ENCODE data around the gene SLC35B1. TPM values are rescaled to one million over a fixed set of nuclear protein-coding genes. Genes with fewer than 3 reads are reported as not detected.

The SLC35B1 gene
- total and polyA plus RNA-seq, 2 donors (not counting 1 experiment from before 2014, with no cell fraction given): 32.3 to 47.2 TPM

GRCh38 chr17:49757151-49757777, 49.5 kb upstream of the SLC35B1 start:
- CTCF ChIA-PET: interaction anchor here (2.1 kb wide), 1 partner anchor 10 kb away, joined by 8 read pairs; no protein-coding TSS in a partner anchor
- POLR2A ChIA-PET: no interaction called here
- WGBS (ENCODE audit: insufficient coverage): 95% methylated on average over 3 of the region's 6 CpGs

More at GRCh38 chr17:49757151-49757777, 49.5 kb upstream of the SLC35B1 start:
- TF ChIP-seq CTCF (IDR thresholded peaks at IDR 0.05) (no peak), EZH2 (IDR thresholded peaks at IDR 0.05; ENCODE audit: borderline replicate concordance, insufficient read depth, low read depth, low read length, poor library complexity, severe bottlenecking) (no peak)
- Histone ChIP-seq H3K4me3 (ENCODE audit: control extremely low read depth in 1 of 5, extremely low read depth in 1 of 5, insufficient read depth in 1 of 5, low read depth in 2 of 5, low read length in 4 of 5) (no peak overlapping the region), H2AFZ (ENCODE audit: insufficient read depth, low read depth, low read length, poor library complexity, severe bottlenecking) (no peak overlapping the region), H3K27me3 (replicated peaks in 1 of 4; ENCODE audit: control extremely low read depth in 1 of 4, control insufficient read depth in 3 of 4, insufficient read depth in 4 of 4, low read length in 3 of 4) (no peaks in the 10 kb centered on the region), H4K20me1 (ENCODE audit: control insufficient read depth, insufficient read depth, low read length, poor library complexity, severe bottlenecking) (peaks cover 65% of the 10 kb centered on the region), H3K79me2 (ENCODE audit: control insufficient read depth, insufficient read depth, low read length) (peaks cover 97% of the 10 kb centered on the region), H3K36me3 (replicated peaks in 1 of 2; ENCODE audit: control extremely low read depth in 1 of 2, control insufficient read depth in 1 of 2, extremely low read depth in 1 of 2, insufficient read depth in 2 of 2, low read length in 1 of 2) (peaks cover 7 to 39% of the 10 kb centered on the region in 2 experiments), H3K9me3 (ENCODE audit: control extremely low read depth in 1 of 3, control insufficient read depth in 2 of 3, insufficient read depth in 1 of 3, low read length in 2 of 3) (no peaks in the 10 kb centered on the region), H3K4me2 (replicated peaks; ENCODE audit: low read depth, low read length, poor library complexity, severe bottlenecking) (no peak overlapping the region), H3K4me1 (ENCODE audit: control insufficient read depth in 2 of 2, insufficient read depth in 2 of 2, low read length in 2 of 2) (peaks cover 45 to 56% of the 10 kb centered on the region in 2 donors), H3K27ac (ENCODE audit: low read length in 2 of 2) (no peak overlapping the region), H3K9ac (ENCODE audit: low read length) (no peak overlapping the region)
- Mint-ChIP-seq H3K9me3 (ENCODE audit: insufficient read depth) (no peaks in the 10 kb centered on the region), H3K4me1 (peaks cover 80% of the 10 kb centered on the region), H3K4me3 (no peak overlapping the region), H3K27ac (peak overlapping the region; percentile 20), H3K27me3 (no peaks in the 10 kb centered on the region)
- intact Hi-C loops (cut with micrococcal nuclease): no loop called here
- no peak for DNase-seq
- ATAC-seq (ENCODE audit: low read depth): no peak

Data from B cell (primary cell).